NCI-H128 (cell line): ENCODE data around the gene USP6.
"Not testable (repeated sequence)": the region's sequence is repeated elsewhere in the genome, so short reads cannot be mapped to it uniquely, and the experiment has no call there.

Experiments used
- DNase-seq: peaks from one replicate; lab custom pipeline; 2025; ENCODE audit not compliant: unreplicated experiment; lab: John Stamatoyannopoulos, UW

USP6 gene

DNA sequence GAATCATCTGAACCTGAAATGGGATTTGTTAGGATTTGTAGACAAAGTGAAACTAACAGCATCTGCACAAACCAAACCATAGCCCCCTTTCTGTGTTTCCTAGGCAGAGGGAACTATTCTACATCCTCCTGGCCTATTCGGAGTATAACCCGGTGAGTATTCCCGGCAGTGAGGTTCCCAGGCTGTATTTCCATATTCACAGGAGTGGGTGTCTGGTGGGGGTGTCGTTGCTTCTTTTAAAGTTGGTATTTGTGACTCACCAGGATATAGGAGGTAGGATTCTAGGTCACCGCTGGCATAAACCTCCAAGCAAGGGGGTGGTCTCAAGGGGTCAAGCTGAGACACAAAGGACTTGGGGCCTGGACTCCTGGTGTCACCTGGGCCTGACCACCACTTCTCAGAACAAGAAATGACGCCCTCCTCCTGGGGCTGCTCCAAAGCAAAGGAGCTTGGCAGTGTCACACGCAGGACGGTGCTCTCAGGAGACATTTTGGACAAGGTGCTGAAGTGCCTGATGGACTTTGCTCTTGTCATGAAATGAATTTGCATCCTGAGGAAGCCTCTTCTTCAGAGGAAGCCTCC is 19.4 kb downstream of the USP6 start:
- not testable (repeated sequence) for DNase-seq

DNA sequence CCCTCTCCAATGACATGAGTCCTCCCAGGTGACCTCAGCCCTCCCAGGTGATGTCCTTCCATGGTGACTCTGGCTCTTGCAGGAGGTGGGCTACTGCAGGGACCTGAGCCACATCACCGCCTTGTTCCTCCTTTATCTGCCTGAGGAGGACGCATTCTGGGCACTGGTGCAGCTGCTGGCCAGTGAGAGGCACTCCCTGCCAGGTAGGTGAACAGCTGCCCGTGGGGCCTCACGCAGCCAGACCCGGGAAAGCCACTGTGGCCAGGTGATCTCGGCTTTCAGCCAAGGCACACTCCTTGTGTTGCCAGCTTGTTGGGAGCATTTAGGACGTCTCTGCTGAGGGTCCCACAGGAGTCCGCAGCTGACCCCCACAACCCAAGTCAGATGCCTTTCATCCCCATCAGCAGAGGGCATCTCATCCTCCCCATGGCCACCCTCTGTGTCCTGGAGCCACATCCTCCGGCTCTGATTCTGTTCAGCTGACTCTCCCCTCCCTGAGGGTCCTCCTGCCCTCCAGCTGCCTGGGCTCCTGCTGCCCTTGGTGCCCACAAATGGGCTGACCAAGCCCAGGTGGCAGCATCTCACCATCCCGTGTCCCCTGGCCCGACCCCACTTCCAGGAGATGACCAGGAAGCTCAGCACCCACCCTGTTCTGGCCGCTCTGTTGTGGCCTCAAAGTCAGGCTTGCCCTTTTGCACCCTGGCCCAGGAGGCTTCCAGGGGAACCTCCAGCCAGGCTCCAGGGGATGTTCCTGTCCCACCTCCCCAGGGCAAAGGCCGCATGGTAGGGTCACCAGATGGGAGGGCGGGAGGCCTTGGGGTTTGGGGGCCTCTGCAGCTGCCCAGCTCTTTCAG is 20.1 kb downstream of the USP6 start:
- no peak for DNase-seq

DNA sequence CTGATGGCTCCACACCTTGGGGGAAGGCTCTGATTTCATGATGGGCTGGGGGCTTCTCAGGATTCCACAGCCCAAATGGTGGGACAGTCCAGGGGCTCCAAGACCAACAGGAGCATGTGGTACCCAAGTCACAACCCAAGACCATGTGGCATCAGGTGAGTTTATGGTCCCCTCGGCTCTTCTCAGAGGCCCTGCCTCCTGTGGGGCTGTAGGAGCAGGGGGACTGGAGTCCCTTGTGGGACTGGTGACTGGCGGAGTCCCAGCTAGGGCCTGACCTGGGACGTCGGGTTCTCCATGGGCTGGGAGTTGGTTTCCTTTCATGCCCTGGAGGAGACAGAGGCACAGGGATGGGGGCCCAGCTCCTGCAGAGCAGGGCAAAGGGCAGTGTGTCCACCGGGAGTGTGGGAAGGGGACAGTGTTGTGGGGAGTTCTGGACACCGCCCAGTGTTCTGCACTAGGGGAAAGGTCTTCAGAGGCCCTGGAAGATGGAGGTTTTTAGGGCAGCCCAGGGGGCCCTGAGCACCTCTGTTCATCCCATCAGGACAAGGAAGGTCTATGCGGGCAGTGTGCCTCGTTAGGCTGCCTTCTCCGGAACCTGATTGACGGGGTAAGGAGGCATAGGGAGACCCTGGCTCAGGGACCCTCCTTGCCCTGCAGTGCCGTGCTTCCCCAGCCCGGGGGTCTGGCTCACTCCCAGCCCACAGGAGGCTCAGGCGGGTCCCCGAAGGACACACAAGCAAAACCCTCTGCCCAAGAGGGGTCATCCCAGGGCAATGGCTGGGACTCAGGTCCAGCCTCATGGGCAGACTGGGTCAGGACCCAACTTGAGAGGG is 21.0 kb downstream of the USP6 start:
- DNase-seq = not testable (repeated sequence)

DNA sequence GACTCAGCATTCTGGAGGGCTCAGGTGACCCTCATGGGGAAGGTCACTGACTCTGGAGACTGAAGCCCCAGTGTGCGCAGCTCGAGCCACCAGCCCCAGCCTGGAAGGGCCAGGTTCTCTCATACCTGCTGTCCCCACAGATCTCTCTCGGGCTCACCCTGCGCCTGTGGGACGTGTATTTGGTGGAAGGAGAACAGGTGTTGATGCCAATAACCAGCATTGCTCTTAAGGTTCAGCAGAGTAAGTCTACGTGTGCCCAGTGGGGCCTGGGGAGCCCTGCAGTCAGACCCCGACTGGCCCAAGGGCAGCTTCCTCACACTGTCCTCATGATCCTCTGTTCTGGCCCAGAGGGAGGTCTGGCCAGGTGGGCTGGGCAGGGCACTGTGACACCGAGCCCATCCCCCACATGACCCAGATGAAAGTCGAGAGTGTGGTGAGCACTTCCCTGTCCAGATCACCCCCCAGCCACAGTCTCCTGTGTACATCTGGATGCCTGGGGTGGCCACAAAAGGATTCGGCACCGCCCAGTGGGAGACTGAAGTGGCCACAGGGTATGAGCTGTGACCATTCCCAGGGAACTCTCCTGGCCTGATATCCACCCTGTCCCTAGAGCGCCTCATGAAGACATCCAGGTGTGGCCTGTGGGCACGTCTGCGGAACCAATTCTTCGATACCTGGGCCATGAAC is 21.8 kb downstream of the USP6 start:
- DNase-seq = not testable (repeated sequence)

DNA sequence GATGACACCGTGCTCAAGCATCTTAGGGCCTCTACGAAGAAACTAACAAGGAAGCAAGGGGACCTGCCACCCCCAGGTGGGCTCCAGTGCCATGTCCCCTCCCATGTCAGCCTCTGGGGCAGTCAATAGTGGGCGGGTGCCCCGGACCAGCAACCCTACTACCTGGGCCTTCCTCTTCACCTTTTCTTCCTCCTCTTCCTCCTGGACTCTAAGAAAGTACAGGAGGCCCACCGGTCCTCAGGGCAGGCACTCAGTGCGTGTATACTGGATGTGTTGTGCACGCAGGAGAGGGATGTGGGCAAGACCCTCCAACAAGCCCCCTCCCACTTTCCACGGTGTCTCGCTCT is 22.3 kb downstream of the USP6 start:
- not testable (repeated sequence) for DNase-seq

DNA sequence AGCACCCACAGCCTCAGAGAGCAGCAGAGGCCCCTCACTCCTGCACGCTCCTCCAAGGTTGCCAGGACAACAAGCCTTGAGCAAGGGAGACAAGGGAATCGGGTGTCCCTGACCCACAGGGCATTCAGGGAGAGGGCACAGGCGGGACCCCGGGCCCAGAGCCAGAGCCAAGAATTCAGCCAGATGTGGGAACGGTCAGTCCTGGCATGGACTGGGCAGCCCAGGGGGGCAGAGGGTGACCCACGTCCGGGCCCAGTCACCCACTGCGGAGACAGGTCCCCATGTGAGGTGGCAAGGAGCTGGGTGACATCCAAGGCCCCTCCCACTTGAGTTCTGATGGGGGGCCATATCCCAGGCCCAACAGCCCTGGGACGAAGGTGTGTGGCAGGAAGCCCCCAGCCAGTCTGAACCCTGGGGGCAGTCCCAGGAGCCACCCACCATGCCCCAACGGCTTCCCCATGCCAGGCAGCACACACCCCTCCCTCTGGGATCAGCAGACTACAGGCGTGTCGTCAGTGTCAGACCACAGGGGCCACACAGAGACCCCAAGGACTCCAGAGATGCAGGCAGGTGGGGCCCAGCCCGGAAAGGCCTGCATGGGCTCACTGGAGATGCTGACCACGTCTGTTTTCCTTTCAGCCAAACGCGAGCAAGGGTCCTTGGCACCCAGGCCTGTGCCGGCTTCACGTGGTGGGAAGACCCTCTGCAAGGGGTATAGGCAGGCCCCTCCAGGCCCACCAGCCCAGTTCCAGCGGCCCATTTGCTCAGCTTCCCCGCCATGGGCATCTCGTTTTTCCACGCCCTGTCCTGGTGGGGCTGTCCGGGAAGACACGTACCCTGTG is 23.0 kb downstream of the USP6 start:
- no peak for DNase-seq

DNA sequence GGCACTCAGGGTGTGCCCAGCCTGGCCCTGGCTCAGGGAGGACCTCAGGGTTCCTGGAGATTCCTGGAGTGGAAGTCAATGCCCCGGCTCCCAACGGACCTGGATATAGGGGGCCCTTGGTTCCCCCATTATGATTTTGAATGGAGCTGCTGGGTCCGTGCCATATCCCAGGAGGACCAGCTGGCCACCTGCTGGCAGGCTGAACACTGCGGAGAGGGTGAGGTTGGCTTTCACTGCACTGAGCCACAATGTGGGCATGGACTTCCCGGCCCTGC is 23.6 kb downstream of the USP6 start:
- no peak for DNase-seq

DNA sequence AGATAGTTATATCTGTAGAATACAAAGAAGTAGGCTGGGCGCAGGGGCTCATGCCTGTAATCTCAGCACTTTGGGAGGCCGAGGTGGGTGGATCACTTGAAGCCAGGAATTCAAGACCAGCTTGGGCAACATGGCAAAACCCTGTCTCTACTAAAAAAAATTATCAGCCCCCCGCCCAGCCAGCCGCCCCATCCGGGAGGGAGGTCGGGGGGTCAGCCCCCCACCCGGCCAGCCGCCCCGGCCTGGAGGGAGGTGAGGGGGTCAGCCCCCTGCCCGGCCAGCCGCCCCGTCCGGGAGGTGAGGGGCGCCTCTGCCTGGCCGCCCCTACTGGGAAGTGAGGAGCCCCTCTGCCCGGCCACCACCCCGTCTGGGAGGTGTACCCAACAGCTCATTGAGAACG is 27.0 kb downstream of the USP6 start:
- DNase-seq = not testable (repeated sequence)

DNA sequence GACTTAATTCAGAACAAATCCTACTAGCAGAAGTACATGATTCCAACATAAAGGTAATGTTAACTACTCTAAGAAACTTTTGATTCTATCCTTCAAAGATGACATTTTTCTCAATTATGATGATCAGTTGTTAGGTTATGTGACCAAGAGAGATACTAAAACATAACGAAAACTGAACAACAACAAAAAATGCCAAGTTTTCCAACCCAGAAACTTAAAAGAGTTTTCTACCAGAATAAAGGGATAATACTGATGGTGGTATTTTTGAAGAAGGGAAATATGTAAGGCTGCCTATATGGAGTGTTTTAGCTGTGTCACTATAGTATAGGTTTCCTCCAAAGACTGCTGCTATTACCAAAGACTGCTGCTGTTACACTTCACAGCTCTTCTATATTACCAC is 30.3 kb downstream of the USP6 start:
- DNase-seq = not testable (repeated sequence)

DNA sequence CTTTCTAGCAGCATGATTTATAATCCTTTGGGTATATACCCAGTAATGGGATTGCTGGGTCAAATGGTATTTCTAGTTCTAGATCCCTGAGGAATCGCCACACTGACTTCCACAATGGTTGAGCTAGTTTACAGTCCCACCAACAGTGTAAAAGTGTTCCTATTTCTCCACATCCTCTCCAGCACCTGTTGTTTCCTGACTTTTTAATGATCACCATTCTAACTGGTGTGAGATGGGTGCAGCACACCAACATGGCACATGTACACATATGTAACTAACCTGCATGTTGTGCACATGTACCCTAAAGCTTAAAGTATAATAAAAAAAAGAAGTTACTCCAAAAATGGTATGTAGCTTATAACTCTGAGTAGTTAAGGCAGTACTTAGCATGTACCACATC is 44.9 kb downstream of the USP6 start:
- DNase-seq = not testable (repeated sequence)

DNA sequence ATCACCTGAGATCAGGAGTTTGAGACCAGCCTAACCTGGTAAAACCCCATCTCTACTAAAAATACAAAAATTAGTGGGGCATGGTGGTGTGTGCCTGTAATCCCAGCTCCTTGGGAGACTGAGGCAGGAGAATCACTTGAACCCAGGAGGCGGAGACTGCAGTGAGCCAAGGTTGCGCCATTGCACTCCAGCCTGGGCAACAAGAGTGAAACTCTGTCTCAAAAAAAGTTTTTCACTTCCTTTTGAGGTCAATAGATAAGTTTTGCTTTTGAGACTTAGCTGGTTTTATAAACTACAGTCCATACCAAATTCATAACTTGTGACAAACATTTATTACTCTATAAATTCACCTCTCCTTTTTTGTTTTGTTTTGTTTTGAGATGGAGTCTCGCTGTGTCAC is 46.0 kb downstream of the USP6 start:
- not testable (repeated sequence) for DNase-seq

DNA sequence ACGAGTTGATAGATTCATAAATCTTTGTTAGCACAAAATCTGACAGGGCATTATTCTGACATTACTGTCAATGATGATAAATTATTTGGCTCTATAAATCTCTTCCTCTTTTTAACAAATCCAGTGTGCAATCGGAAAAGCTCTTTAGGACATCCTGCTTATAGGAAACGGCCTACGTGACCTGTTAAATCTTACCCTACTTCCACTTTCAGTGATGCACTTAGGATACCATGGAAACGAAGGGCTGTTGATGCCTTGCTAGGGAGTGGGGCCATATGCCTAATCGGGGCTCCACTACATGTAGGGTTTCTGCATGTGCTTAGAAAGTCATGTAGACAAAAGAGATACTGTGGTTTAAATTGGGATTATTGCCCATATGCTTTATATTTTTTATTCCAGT is 48.6 kb downstream of the USP6 start:
- no peak for DNase-seq

DNA sequence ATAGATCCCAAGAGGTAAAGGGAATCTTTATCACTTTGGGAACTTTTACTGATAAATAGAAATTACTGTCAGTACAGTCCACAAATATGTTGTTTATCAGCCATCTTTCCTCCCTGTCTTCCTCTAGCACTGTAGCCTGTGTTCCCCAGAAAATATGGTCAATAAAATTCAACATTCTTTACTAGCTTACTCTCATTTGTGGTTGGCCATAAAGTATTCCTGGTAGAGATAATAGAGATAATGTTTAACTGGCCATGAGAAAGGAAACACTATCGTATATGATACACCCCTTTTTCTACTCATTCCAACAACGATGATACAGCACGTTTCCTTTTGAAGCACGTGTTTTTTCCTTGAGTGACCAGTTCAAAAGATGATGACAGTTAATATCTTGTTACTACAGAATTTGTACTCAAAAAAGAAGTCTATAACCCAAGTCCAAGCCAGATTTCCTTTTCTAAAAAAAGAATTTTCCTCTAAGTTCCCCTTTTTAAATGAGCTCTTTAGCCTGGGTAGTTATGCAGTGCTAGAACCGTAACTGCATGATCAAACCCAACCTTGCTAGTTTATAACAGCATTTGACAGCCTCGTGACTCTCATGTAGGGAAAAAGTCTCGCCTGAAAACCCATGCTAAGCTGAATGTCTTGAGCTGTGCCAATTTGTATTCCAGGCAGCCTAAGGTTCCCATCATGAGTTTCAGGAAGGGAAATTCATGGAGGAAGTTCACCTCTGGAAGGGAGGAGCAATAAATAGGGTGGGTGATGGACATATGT is 50.1 kb downstream of the USP6 start:
- DNase-seq = not testable (repeated sequence)

DNA sequence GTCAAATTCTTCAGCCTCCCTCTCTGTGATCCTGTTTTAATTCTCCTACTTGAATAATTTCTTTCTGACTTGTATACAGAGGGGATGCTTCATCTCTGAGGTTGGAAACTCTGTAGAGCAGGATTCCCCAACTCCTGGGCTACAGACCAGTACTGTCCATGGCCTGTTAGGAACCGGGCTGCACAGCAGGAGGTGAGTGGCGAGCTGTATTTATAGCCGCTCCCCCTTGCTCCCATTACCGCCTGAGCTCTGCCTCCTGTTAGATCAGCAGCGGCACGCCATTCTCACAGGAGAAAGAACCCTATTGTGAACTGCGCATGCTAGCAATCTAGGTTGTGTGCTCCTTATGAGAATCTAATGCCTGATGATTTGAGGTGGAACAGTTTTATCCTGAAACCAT is 59.2 kb downstream of the USP6 start:
- DNase-seq = not testable (repeated sequence)

DNA sequence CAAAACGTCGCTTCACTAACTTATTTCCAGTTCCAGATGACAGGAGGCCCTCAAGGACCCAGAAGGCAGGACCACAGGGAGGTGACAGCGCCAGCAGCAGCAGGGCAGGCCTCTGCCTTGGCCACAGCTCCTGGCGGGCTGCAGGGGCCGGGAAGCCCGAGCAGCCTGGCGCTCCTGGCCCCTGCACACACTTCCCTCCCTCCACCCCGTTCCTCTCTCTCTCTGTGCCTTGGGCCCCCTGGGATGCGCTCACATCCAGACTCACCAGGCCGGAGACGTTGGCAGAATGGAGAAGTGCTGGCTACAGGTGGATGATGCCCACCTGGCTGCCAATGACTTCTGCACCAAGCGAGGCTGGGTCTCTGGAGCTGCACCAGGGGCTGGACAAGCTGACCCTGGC is 63.2 kb downstream of the USP6 start:
- DNase-seq = no peak

DNA sequence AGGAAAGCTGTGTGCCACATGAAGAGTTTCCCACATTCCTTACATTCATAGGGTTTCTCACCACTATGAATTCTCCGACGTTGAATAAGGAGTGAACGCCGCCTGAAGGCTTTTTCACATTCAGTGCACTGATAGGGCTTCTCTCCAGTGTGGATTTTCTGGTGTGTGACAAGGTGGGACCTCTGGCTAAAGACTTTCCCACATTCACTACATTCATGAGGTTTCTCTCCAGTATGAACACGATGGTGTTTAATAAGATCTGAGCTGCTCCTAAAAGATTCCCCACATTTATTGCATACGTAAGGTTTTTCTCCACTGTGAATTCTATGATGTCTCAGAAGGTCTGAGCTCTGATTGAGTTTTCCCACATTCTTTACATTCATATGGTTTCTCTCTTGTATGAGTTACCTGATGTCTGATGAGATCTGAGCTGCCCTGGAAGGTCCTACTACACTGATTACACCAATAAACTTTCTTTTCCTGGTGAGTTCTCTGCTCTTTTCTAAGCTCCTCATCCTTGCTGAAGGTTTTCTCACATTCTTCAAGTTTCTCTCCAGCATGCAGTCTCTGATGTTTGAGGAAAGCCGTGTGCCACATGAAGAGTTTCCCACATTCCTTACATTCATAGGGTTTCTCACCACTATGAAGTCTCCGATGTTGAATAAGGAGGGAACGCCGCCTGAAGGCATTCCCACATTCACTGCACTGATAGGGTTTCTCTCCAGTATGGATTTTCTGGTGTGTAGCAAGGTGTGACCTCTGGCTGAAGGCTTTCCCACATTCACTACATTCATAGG is 65.9 kb downstream of the USP6 start:
- no peak for DNase-seq

DNA sequence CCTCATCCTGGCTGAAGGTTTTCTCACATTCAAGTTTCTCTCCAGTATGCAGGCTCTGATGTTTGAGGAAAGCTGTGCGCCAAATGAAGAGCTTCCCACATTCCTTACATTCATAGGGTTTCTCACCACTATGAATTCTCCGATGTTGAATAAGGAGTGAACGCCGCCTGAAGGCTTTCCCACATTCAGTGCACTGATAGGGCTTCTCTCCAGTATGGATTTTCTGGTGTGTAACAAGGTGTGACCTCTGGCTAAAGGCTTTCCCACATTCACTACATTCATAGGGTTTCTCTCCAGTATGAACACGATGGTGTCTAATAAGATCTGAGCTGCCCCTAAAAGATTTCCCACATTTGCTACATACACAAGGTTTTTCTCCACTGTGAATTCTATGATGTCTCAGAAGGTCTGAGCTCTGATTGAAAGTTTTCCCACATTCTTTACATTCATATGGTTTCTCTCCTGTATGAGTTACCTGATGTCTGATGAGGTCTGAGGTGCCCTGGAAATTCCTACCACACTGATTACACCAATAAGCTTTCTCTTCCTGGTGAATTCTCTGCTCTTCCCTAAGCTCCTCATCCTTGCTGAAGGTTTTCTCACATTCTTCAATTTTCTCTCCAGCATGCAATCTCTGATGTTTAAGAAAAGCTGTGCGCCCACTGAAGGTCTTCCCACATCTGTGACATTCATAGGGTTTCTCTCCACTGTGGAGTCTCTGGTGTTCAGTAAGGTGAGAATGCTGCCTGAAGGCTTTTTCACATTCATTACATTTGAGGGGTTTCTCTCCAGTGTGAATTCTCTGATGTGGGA is 67.0 kb downstream of the USP6 start:
- DNase-seq = no peak

DNA sequence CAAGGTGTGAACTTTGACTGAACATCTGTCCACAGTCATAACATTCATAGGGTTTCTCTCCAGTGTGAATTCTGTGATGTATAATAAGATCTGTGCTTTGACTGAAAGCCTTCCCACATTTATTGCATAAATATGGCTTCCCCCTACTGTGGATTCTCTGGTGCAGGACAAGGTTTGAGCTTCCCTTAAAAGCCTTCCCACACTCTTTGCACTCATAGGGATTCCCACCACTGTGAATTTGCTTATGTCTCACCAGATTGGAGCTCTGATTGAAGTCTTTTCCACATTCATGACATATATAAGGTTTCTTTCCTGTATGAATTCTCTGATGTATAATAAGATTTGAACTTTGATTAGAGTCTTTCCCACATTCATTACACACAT is 67.6 kb downstream of the USP6 start:
- DNase-seq = no peak
